NCI-H128 (cell line): Measurements from ENCODE around the gene TMEM258.

ENCODE experiments used
- DNase-seq: peaks from one replicate; lab custom pipeline; 2025; ENCODE audit not compliant: unreplicated experiment; lab: John Stamatoyannopoulos, UW

The TMEM258 gene

GRCh38 chr11:61797263-61797944, 5.0 kb upstream of the TMEM258 start:
- DNase-seq, result peak; percentile 44

DNA sequence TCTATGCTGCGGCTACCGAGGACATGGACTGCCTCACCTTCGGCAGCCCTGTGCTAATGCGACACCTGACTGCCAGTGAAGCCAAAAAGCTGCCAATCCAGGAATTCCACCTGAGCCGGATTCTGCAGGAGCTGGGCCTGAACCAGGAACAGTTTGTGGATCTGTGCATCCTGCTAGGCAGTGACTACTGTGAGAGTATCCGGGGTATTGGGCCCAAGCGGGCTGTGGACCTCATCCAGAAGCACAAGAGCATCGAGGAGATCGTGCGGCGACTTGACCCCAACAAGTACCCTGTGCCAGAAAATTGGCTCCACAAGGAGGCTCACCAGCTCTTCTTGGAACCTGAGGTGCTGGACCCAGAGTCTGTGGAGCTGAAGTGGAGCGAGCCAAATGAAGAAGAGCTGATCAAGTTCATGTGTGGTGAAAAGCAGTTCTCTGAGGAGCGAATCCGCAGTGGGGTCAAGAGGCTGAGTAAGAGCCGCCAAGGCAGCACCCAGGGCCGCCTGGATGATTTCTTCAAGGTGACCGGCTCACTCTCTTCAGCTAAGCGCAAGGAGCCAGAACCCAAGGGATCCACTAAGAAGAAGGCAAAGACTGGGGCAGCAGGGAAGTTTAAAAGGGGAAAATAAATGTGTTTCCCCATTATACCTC, 3.6 kb upstream of the TMEM258 start:
- no peak for DNase-seq

GRCh38 chr11:61795459-61795858, 3.1 kb upstream of the TMEM258 start:
- no peak for DNase-seq

DNA sequence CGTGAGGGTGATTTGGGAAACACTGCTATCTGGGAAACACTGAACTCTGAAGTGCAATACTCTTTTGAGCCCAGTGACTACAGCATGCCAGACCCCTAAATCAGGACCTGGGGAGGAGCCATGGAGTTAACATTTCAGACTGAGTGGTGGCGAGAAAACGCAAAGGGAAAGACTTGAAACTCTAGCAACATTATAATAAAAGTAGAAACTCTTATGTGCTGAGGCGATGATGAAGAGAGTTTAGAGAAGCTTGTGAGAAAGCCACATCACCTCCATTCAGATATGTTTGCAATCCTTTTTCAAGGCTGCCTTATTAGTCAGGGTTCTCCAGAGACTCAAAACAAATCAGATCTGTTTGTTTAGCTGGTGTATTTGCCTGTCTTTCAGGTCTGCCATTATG, 2.2 kb upstream of the TMEM258 start:
- DNase-seq, result no peak

DNA sequence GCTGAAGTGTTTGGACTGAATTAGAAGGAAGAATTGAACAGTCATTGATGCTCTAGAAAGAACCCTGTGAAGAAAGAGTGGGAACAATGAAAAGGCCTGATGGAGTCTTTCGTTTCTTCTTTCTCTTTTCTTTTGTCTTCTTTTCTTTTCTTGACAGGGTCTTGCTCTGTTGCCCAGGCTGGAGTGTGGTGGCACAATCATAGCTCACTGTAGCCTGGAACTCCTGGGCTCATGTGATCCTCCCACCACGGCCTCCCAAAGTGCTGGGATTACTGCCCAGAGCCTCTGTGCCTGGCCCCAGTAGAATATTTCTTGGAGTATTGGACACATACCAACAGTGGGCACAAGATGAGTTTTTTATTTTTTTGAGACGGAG, 1.4 kb upstream of the TMEM258 start:
- DNase-seq, result no peak

GRCh38 chr11:61793083-61793828, 857 bp upstream of the TMEM258 start:
- no peak for DNase-seq

GRCh38 chr11:61791737-61792309, 576 bp downstream of the TMEM258 start:
- no peak for DNase-seq

DNA sequence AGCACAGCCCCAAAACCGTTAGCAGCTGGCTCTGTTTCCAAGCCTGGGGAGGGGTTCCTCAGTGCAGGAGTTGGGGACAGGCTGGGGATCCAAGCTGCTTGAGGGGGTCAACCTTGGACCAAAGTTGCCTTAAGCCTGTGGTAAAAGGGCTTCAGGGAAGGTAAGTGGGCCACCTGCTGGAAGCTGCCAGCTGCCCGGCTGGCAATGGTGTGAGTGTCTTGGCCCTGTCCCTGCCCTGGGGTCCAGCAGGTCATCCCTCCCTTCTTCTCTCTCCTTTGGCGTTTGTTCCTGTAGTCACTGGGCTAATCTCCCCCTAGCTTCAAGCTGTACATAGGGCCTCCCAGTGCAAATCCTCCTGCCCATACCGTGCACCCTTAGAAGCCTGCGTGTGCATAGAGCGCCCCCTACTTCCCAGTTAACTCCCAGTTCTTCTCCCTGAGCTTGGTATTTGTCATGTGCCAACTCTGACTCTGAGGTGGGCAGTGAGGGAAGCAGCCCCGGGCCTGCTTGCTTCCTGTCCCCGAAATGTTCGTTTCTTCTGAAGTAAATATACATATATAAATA, 4.4 kb downstream of the TMEM258 start:
- DNase-seq, result no peak

DNA sequence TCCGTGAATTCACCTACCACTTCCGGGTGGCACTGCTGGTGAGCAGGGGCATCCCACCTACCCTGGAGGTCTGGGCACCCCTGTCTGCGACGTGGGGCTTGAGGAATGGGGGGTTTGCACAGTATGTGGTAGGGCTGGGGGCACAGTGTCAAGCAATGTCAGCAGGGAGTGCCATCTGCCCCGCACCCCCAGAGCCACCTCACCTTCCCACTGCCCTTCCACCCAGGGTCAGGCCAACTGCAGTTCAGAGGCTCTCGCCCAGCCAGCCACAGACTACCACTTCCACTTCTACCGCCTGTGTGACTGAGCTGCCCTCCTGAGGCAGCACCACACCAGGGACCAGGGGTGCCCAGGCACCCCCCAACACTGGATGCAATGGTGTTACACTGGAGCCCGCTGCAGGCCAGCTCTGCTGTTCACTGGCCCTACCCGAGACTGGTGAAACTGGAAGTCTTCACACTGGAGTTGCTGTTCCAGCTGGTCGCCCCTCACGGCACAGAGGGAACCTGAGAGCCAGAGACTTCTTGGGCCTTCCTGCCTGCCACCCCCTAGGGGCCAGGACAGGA, 6.5 kb downstream of the TMEM258 start:
- DNase-seq, result no peak

DNA sequence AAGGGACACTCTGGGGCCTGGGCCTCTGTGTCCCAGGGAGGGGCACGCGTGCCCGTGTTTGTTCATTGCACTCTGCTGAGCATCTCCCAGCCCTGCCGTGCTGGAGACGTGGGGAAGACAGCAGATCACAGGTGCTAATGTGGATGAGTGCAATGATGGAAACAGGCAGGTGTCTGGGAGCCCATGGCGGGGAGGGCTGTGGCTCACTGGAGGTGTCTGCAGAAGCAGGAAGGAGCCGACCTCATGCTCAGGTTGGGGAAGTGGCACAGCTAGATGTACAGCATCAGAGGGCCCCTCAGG, 7.9 kb downstream of the TMEM258 start:
- DNase-seq, result no peak

DNA sequence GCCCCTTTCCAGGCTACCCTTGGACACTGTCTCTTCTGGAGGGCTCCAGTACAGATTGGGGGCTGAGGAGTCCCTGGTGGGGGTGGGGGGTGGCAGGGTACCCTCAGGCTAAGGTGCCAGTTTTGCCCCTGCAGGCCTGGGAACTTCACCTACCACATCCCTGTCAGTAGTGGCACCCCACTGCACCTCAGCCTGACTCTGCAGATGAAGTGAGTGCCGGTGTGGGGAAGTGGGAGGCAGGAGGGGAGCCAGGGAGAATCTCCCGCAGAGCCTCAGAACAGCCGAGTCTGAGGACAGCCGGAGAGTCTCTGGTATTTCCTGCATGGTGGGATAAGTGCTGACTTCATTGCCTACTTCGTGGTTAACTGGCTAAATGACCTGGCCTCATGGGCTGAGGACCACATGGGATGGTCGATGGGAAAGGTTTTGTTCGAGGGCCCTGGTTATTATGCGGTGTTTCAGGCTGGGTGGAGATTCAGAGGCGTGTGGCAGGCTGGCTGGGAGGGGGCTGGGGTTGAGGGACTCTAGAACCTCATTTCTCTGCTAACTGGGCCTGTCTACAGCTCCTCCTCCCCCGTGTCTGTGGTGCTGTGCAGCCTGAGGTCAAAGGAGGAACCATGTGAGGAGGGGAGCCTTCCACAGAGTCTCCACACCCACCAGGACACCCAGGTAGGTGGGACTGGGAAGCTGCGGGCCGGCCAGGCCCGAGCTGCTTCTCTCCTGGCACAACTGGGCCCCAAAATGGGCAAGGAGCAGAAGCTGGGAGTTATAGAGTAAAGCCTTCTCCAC, 8.5 kb downstream of the TMEM258 start:
- DNase-seq, result no peak

- no peak for DNase-seq
Observed at GRCh38 chr11:61782841-61783240, 9.6 kb downstream of the TMEM258 start.

DNA sequence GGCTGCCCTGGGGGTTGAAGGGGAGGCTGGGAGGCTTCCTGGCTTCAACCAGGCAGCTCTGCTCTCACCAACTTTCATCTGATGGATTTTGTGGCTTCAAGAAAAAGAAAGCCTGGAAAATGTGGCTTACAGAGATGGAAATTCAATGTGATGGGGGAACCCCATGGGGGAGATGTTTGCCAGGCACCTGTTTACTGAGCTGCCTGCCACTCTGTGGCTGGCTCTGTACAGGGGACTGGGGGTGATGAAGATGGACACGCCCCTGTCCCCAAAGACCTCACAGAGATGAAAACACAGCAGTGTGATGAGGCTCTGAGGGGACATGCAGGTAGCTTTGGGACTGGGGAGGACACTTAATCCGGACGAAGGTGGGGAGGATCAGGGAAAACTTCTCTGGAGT, 10.1 kb downstream of the TMEM258 start:
- no peak for DNase-seq

- no peak for DNase-seq
Observed at GRCh38 chr11:61781585-61781984, 10.8 kb downstream of the TMEM258 start.

GRCh38 chr11:61780581-61781162, 11.7 kb downstream of the TMEM258 start:
- no peak for DNase-seq

DNA sequence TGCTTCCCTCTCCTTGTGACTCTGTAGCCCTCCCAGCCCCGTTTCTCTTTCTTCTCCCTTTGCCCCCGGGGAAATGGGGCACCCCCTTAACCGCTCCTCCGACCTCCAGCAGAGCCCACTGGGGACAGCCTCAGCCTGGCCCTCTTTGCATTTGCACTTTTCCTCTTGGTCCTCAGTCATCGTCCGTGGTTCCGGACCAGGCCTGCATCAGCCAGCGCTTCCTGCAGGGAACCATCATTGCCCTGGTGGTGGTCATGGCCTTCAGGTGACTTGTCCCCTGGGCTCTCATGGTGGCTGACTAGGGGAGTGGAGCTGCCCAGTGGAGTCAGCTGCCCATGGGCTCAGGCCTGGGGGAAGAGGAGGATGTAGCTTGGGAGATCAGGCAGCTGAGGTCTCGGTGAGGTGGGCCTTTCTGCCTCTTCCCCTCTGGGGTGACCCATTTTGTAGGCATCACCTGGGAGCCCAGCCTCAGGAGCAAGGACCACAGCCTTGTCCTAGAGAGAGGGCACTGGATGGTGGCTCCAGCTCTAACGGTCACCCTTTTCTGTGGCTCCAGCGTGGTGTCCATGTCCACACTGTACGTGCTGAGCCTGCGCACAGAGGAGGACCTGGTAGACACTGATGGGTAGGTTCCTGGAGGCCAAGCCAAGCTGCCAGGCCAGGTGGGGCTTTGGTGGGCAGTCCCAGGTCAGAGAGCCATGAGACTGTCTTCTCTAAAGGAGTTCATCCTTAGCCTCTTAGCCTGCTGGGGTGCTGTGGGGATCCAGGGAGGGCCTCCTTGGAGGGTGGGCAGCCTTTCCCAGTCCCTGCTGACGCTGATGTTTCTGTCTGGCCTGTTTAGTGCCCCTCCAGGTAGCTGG, 12.5 kb downstream of the TMEM258 start:
- no peak for DNase-seq

DNA sequence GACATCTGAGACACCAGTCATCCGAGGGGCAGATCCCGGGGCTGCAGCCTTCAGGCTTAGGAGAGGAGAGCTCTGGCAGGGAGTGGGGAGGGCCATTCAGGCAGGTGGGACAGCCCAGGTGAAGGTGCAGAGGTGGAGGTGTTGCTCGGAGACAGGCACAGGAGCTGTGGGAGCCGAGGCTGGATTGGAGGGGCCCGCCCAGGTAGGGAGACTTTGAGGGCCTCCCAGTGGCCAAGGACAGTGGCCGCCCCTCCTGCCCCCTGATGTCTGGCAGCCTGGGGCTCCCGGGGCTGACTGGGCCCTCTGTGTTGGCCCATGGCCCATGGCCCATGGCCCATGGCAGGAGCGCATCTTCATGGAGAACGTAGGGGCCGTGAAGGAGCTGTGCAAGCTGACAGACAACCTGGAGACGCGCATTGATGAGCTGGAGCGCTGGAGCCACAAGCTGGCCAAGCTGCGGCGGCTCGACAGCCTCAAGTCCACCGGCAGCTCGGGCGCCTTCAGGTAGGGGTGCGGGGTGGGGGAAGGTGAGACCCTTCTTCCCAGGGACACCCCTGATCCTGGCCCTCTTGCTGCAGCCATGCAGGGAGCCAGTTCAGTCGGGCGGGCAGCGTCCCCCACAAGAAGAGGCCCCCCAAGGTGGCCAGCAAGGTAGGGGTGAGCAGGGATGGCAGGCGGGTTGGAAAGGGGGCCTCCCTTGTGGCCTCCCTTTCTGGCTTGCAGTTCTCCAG, 13.3 kb downstream of the TMEM258 start:
- DNase-seq, result no peak

DNA sequence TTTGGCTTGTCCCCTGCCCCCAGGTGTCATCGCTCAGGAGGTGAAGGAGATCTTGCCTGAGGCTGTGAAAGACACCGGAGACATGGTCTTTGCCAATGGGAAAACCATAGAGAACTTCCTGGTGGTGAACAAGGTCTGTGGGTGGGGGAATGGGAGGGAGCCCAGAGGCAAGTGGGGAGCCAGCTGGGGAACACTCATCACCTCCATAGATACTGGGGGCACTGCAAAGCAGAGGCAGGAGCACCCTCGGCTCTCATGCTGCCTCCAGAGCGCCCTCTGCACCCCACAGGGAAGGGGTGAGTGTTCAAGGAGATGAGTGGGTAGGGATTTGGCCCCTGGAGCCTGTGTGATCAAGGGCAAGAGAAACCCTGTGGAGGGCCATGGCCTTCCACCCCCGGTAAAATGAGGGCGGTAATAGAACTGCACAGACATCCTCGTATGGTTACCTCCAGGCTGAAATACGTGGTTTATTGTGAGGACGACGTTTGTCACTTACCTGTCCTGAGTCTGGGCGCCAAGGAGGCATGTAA, 14.0 kb downstream of the TMEM258 start:
- DNase-seq, result no peak
